Amygdala (tissue), 56 donors: Measurements from ENCODE around the gene PNMA6E.

Experiments used
- DNase-seq, 56 donors: peaks; one replicate each; lab custom pipeline; 2025; lab: John Stamatoyannopoulos, UW

The PNMA6E gene

GRCh38 chrX:153438532-153438931 lies 37.4 kb upstream of the PNMA6E start:
- peak in 5 of 56 donors; percentile 3 to 14 (median 4) for DNase-seq

DNA sequence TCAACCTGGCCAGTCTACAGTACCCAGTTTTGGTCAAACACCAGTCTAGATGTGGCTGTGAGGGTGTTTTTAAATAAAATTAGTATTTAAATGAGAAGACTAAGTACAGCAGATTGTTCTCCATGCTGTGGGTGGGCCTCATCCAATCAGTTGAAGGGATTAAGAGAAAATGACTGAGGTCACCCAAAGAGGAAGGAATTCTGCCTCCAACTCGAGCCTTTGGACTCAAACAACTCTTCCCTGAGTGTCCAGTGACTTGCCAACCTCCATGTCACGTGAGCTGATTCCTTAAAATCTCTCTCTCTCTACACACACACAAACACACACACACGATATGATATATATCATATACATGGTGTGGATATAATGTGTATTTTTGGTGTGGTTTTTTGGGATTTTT lies 34.7 kb upstream of the PNMA6E start:
- DNase-seq = no peak

DNA sequence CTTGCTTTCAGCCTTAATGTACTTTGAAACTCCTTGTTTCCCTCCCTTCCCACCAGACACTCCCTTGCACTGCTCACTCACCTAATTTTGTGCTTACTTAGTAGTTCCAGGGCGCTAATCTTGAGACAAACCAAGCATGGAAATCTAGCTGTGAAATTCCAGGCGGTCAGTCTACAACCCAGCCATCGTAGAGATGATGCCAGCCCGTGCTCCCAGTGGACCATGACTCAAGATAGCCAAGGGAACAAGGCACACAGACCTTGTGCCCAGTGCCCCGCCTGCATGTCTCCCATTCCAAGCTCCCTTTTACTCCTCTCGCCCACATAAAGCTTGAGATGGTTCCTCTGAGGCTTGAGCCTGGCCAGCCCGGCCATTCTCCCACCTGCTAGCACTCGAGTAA lies 33.7 kb upstream of the PNMA6E start:
- no peak for DNase-seq

DNA sequence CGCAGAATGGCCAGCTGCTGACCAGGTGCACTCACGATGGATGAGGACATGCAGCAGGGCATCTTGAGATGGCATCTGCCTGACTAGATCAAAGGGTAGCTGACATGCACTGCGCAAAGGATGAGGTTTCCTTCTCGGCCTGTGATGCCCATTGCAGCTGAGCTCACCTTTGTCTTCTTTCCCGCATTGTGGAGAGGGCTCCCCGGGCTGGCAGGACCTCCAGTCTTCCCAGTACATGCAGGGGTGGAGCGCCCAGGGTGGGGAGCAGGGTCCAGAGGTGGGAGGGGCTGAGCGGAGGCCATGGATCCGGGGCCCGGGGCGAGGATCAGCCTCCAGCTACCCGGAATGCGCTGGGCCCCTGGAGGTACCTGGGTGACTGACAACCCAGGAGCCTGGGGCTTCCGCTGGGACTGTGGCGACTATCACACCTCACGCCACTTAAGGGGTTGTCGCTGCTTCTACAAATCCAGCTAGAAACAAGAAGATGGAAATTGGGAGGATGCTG lies 32.7 kb upstream of the PNMA6E start:
- no peak for DNase-seq

GRCh38 chrX:153433161-153433680 lies 32.1 kb upstream of the PNMA6E start:
- DNase-seq = no peak

GRCh38 chrX:153430796-153431195 lies 29.6 kb upstream of the PNMA6E start:
- DNase-seq = no peak

DNA sequence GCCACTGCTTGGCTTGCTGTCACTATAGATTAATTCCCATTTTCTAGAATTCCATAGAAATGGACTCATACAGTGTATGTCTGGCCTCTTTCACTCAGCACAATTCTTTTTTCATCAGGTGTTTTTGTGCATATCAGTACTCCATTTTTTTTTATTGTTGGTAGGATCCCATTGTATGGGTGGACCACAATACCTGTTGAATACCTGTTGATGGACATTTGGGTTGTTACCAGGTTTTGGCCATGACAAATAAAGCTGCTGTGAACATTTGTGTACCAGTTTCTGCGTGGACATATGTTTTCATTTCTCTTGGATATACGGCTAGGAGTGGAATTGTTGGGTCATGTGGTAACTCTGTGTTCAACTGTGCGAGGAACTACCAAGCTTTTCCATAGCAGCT lies 25.1 kb upstream of the PNMA6E start:
- DNase-seq = no peak

DNA sequence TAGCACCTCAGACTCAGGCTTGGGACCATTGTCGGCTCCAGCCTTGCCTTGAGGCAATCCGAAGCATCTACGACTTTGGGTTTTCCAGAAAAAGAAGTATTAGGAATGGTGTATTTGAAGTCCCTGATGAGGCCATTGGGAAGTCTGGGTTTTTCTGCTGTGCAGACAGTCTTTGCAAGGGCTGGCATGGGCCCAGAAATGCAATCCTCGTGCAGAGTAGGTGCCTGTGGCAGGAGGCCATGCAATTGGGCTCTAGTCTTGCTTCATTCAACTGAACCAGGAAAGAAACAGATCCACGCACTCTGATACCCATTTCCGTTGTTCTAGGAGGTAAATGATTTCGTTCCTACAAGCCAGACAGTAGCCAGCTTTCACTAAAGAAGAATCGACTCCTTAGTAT lies 22.5 kb upstream of the PNMA6E start:
- DNase-seq = no peak

DNA sequence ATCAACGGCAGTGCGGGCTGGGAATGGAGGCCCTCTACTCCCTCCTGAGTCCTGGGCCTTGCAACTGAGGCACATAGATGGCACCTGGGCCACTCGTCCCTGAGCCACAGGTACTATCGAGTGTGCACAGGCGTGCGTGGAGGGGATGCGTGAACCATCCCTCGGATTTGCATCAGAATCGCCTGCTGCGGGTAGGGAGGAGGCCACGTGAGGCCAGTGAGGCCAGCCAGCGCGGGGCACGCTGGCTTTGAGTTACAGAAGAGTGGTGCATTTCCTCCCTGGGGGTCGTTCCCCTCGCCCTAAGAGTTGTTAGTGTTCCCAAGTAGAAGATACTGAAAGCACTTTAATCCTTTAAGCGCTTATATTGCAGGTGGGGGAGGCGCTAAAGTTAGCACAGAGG lies 20.7 kb upstream of the PNMA6E start:
- no peak for DNase-seq

- DNase-seq = no peak
Measured at GRCh38 chrX:153420851-153421599, 19.9 kb upstream of the PNMA6E start.

DNA sequence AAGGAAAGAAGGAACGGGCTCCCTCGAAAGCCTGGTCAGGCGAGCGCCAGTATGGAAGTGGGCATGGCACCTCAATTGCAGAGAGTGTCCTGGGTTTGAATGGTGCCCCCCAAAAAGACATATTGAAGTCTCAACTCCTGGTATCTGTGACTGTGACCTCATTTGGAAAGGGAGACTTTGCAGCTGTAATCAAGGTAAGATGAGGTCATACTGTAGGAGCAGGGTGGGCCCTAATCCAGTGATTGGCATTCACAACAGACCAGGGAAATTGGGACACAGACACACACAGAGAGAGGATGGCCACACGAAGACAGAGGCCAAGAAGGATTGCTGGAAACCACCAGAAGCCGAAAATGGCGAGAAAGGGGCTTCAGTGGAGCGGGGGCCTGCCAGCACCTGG lies 16.5 kb upstream of the PNMA6E start:
- no peak for DNase-seq

DNA sequence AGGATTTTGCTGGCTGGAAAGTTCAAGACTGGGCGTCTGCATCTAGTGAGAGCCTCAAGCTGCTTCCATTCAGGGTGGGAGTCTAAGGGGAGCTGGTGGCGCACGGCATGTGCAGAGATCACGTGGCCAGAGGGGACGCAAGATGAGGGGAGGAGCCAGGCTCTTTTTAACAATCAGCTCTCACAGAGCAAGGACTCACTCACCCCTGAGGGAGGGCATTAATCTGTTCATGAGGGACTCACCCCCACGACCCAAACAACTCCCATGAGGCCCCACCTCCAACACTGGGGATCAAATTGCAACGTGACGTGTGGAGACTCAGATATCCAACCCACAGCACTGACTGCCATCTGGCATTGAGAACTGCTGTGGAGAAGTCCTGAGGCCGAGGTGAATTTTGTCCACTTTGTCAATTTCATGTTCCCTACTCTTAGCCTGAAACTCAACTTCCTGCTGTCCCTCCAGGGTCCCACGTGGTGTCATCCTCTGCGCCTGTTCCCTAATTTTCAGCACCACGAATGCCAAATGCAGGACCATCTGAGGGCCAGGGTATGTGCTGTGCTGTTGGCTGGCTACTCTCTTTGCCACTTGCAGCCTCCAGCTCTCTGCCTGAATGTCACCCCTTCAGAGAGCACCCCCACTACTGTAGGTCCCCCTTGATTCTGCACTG lies 15.8 kb upstream of the PNMA6E start:
- no peak for DNase-seq

GRCh38 chrX:153414856-153415510 lies 13.8 kb upstream of the PNMA6E start:
- DNase-seq = no peak

DNA sequence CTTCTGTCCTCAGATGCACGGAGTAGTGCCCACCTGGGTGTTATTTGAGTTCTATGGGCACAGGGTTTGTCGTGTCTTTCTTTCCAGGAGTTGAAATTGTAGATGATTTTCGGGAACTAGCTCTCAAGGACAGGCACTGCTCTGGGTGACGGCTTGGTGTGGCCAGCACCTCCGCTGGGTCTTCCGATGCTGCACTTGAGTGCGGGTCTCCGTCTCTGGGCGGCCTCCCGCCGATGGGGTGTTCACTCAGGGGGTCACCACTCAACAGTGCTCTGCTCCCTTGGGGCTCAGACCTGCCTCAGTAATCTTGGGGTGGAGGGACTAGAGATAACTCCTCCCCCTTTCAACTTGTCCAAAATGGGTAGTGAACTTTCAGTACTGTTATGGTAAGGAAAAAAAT lies 12.6 kb upstream of the PNMA6E start:
- no peak for DNase-seq

- DNase-seq = no peak
Measured at GRCh38 chrX:153412746-153413720, 11.9 kb upstream of the PNMA6E start.

GRCh38 chrX:153411988-153412574 lies 10.9 kb upstream of the PNMA6E start:
- DNase-seq = no peak

GRCh38 chrX:153411255-153411987 lies 10.3 kb upstream of the PNMA6E start, which contains the start of gene ZFP92:
TSS of gene ZFP92 (plus strand) at chrX:153411472. CDS start at chrX:153418323, 6,851 bp downstream.
- peak in 9 of 56 donors; percentile 1 to 36 (median 8) for DNase-seq

GRCh38 chrX:153410888-153411254 lies 9.7 kb upstream of the PNMA6E start:
- DNase-seq = no peak

GRCh38 chrX:153410373-153410772 lies 9.2 kb upstream of the PNMA6E start:
- DNase-seq = no peak
